ENCODE results near the gene TMF1. TPM values are rescaled to one million over a fixed set of nuclear protein-coding genes. Genes with fewer than 3 reads are reported as not detected.

TMF1 gene
- polyA plus RNA-seq, 12 donors: 23.8 to 36.7 (median 28.0) TPM; not detected in 1

DNA sequence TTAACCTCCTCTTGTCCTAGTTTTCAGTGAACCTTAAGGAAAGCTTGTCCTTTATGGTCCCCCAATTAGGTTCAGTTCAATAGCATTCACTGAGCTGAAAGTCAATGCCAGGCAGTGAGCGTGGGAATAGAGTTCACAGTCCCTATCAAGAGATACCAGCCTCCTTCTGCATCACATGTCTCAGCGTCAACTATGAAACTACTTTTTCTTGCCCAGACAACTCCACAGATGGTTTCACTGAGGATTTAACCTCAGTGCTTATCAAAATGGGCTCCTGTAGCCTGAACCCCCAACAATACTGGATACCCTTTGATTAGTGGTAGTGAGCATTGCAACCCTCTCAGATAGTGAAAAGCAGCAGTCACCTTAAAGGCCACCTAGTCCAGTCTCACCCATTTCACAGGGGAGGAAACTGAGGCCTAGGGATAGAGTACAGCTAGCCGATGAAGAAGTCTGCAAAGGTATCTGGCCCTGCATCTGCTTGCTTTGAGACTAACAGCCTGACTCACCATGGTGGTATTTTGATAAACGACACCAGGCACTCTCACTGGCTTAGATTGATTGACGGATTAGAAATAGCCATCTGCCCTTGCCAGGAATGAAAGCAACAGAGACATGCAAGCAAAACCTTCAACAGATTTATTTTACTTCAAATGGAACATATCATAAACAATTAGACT is 29.6 kb upstream of the TMF1 start:
- DNase-seq: no peak

GRCh38 chr3:69080233-69080920 is 28.2 kb upstream of the TMF1 start, which contains the start of gene UBA3:
UBA3 (minus strand) TSS chr3:69080365; CDS start chr3:69080353, 12 bp downstream.
- DNase-seq: peak; percentile 81

DNA sequence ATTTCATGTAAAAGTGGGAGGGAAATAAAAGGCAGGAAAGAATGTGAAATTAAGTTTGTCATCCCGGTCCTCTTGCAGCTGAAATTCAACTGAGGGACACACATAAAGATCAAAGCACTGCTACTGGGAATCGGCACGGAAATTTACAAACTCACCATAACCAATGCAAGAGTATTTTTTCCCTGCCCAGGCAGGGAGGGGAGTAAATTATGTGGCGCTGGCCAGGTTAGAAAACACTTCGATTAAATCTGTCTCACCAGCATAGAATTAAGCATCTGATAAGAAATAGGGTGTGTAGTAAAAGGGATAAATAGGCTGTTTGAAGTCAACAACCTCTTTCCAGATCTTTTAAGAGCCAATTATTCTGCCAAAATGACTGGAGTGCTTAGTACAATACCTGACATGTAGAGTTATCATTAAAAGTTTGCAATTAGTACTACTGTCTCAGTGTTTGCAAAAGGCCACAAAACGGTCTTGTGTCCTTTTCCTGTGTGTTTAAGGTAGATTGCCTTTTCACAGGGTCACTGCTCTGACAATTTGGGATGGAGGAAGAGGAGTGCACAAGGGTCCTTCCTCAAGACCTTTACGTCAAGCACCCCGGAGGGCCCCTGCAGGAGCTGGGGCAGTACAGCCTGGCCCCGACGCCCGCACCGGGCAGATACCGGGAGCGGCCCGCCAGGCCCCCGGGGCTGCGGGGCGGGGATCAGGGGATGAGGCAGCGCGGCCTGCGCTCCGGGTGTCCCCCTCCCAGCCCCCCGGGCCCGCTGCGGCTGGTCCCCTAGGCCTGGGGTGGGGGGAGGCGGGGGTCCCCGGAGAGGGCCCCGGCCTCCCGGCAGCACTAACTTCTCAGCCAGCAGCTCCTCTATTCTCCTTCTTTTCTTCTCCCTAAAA is 27.4 kb upstream of the TMF1 start:
- DNase-seq: no peak

DNA sequence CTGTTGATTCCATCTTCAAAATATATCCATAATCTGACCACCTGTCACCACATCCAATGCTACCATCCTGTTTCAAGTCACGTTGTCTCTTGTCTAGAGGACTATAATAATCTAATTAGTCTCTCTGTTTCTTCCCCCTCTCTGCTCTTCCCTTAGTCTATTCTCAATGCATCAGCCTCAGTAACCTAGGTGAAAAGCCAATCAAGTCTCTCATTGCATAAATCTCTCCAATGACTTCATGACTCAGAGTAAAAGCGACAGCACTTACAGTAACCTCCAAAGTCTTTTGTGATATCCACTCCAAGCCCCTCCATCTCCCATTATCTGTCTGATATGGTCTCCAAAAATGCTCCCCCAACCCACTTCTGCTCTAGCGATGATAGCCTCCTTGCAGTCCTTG is 20.8 kb upstream of the TMF1 start:
- no peak for DNase-seq

- DNase-seq: no peak
Measured at GRCh38 chr3:69066121-69066520, 14.0 kb upstream of the TMF1 start.

GRCh38 chr3:69065318-69065964 is 13.3 kb upstream of the TMF1 start:
- DNase-seq: no peak

DNA sequence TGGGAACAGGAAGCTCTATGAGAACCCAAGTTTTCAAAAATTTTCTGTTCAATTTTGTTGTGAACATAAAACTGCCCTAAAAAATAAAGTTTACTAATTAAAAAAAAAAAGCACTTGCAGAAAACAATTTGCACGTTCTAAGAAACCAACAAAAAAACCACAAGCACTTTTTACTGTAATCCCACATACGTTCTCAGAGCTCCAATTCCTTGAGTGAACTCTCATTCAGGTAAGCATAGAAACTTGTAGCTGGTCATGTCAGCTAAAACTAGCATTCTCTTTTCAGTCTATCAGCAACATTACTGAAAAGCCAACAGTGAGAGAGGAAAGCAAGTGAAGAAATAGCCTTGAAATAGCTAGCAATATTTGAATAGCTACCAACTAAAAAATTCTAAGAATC is 11.5 kb upstream of the TMF1 start:
- DNase-seq: no peak

DNA sequence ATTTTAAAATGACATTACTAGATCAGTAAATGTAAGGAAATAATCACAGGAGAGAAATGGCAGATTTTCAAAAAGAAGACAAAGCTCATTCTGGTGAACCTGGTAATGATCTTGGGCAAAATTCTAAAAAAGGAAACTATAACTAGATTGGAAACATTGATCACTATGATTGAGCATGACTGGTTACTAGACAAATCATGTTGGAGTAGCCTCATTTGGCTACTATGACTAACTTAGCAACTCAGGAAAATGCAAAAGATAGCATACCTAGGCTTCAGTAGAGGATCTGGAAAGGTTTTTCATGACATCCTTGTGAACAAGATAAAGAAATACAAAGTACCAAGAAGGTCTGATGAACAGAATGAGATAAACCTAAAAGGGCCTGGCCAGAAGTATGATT is 7.6 kb upstream of the TMF1 start:
- DNase-seq: no peak

GRCh38 chr3:69058947-69059224 is 6.8 kb upstream of the TMF1 start:
- no peak for DNase-seq

- no peak for DNase-seq
Measured at GRCh38 chr3:69058180-69058946, 6.2 kb upstream of the TMF1 start.

DNA sequence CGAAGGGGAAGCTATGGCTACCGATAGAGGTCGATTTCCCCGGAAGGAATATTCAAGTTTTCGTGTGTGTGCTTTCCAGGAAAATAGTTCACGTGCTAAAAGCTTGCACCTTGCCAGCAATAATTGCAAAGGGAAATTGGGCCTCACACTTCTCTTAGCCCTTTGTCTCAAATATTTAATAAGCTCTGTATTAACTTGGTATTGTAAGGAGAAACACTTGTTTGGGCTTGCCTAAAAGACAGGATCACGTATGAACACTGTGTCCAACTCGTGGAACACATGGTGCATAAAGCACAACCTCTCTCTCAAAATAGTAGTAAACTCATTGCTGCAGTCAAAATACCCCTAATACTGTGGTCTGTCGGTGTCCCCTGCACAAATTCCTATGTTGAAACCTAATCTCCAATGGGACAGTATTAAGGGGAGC is 352 bp upstream of the TMF1 start:
- no peak for DNase-seq

DNA sequence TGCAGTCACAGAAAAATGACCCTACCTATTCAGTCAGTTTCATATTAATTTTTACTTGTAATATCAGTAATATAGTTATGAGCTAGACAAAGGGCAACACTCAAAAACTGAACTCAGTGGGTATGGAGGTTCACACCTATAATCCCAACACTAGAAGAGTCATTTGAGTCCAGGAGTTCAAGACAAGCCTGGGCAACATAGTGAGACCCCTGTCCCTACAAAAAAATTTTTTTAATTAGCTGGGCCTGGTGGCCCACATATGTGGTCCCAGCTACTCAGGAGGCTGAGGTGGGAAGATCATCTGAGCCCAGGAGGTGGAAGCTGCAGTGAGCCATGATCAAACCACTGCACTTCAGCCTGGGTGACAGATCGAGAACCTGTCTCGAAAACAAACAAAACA is 3.1 kb downstream of the TMF1 start:
- DNase-seq: no peak

- DNase-seq: no peak
Measured at GRCh38 chr3:69044608-69045007, 7.5 kb downstream of the TMF1 start.

GRCh38 chr3:69033470-69033869 is 18.7 kb downstream of the TMF1 start:
- no peak for DNase-seq

DNA sequence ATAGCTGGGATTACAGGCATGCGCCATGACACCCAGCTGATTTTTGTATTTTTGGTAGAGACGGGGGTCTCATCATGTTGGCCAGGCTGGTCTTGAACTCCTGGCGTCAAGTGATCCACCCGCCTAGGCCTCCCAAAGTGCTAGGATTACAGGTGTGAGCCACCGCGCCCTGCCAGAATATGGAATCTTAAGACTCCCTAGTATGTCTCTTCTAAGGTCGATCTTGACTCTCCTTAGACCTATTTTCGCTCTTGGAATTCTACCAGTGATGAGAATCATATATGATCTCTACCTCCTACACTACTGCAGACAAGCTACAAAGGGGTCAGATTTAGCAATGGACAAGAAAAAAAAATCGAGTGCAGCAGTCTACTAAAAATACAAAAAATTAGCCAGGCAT is 19.4 kb downstream of the TMF1 start:
- DNase-seq: no peak

DNA sequence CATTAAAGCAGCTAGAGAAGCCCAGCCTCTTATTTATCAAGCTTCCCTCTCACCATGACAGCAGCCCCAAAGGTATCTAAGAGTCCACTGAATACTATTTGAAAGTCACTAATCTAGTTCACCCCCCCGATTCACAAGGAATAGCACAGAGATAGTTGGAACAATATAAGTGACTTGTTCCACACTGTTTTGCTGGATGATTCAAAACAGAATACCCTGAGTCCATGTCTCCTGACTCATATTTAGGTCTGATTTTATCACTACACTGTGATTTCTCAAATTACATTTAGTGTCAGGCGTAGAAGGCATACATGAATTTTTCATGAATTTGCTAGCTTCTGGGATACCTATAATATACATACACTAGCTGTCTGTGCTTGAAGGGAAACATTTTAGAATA is 20.0 kb downstream of the TMF1 start:
- DNase-seq: no peak

- no peak for DNase-seq
Measured at GRCh38 chr3:69031635-69032034, 20.5 kb downstream of the TMF1 start.

DNA sequence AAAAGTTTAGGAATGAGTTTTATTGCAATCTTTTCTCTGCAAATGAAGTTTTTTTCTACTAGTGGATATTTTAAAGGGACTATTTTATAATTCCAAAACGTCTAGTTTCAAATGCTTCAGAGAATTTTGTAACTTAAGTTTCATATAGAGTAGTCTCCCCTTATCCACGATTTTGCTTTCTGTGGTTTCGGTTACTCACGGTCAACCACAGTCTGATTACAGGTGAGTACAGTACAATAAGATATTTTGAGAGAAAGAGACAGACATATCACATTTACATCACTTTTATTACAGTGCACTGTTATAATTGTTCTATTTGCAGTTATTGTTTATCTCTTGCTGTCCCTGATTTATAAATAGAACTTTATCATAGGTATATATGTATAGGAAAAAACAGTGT is 31.3 kb downstream of the TMF1 start:
- DNase-seq: no peak

GRCh38 chr3:69020424-69020823 is 31.7 kb downstream of the TMF1 start:
- DNase-seq: no peak

DNA sequence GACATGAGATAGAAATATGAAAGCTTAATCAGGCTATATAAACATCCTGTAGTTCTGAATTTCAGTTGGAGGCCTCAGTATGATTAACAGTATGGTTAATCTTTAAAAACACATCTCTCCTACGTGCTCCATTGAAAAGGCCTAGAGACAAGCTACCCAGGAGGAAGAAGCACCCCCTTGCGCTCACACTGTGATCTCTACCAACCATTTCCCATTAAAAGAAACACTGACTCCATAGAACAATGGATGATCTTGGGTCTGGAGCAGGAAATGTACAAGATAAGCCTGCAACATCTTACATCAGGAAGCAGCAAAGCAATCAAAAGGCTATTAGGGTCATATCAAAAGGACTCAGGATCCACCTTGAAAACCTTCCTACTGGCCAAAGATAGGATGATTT is 35.2 kb downstream of the TMF1 start:
- no peak for DNase-seq

DNA sequence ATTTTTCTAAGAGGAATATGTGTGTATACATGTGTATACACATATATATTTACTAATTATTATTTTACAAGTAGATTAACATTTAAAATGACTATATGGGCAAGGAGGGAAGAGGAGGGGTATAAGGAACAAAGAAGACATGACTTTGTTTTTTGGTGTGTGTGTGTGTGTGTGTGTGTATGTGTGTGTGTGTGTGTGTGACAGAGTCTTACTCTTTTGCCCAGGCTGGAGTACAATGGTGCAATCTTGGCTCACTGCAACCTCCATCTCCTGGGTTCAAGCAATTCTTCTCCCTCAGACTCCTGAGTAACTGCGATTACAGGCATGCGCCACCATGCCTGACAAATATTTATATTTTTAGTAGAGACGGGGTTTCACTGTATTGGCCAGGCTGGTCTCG is 36.0 kb downstream of the TMF1 start:
- no peak for DNase-seq
